GM19372 (cell line): Measurements from ENCODE around the gene CEL.
"Not testable (repeated sequence)": the region's sequence is repeated elsewhere in the genome, so short reads cannot be mapped to it uniquely, and the experiment has no call there.

Source experiments
- ATAC-seq: cut with Tn5 transposase; IDR thresholded peaks from one replicate; pipeline ENCODE4 v1.9.1; 2021; ENCODE audit warnings: mild to moderate bottlenecking, low read depth, moderate library complexity; ENCODE audit not compliant: unreplicated experiment

CEL gene

DNA sequence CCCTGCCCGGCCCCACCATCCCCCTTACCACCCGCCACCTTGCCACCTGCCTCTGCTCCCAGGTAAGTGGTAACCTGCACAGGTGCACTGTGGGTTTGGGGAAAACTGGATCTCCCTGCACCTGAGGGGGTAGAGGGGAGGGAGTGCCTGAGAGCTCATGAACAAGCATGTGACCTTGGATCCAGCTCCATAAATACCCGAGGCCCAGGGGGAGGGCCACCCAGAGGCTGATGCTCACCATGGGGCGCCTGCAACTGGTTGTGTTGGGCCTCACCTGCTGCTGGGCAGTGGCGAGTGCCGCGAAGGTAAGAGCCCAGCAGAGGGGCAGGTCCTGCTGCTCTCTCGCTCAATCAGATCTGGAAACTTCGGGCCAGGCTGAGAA is at the start of gene CEL:
TSS of gene CEL (plus strand) at position 218 of the 382 bp plus-strand sequence. CDS start at position 240, 22 bp downstream.
- ATAC-seq = not testable (repeated sequence)

DNA sequence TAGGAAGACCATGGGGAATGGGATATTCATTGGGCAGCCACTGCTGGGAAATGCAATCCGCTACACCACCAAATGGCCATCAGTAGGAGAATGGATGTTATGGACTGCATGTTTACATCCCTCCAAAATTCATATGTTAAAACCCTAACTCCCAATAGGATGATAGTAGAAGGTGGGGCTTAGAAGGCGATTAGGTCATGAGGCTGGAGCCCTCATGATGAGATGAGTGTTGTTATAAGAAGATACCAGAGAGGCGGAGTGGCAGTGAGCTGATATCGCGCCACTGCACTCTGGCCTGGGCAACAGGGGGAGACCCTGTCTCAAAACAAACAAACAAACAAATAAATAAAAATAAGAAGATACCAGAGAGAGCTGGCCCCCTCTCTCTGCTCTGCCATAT is 47.1 kb upstream of the CEL start:
- ATAC-seq = no peak

DNA sequence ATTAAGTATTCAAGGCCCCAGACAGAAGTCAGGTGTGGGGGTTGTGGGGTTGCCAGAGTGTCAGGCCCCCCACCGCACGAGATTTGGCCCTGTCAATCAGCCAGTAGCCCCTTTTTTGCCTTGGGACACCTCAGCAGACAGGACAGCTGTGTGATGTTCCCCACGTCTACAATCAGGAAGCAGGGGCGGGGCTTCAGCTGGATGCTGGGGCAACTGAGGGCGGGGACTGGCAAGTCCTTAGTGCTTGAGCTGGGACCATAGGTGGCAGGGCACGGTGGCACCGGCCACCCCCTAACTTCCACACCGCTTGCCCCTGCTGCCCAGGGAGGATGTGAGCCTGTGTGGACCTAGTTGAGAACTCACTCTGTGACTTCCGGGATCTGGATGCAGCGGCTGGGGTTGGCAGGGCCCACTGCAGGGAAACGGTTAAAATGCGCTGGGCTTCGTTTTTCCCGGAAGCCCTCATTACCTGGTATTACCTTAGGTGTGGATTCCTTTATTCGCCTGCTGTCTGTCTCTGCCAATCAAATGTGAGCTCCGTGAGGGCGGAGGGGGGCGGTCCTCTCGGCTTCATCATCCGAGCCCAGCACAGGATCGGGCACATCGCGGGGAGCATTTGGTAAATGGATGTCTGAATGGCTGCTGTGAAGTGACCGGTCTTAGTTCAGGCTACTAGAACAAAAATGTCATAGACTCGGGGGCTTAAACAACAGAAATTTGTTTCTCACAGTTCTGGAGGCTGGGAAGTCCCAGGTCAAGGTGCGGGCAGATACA is 38.5 kb upstream of the CEL start:
- no peak for ATAC-seq

DNA sequence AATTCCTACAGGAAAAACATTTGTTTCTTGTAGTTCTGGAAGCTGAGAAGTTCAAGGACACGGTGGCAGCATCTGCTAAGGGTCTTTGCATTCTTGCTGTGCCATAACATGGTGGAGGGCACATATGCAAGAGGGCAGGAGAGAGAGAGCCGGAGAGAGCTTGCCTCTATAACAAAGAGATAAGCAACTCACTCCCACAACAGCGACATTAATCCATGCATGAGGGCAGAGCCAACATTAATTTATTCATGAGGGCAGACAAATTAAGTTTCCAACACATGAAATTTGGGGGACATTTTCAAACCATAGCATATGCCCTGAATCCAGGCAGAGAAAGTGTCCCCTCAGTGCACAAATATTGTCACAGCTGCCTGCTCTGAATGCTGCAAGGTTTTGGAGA is 35.4 kb upstream of the CEL start:
- ATAC-seq = no peak

DNA sequence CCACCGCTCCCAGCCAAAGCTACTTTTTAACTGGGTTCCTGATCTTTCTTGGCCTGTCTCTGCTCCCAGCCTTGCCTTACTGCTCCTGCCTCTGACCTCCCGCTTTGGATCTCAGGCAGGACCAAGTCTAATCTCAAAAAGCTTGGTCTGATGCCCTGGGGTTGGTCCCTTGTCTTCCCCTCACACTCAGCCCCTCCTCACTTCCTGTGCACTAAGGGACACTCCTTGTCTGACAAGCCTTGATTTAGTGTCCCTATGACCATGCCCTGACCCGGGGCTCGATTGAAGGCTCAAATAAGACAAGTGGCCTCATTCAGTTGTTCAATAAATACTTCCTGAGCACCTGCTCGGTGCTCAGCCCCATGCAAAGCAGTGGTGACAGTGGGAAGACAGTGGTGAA is 34.6 kb upstream of the CEL start:
- no peak for ATAC-seq

DNA sequence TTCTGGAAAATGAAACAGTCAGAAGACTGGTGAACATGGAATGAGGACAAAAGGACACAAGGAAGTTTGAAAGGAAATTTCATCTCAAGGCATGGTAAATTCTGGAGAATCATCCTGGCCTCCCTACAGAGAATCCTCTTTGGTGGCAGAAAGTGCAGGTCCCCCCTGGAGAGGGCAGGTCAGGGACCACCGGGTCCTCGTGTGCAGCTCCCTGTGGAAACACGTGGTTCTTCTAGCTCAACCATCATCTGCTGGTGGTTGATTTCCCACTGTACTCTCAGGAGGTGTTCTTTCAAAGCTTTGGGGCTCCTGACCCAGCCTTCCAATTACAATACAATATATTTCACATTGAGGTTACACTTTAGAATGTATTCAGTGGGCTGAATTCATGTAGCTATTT is 33.6 kb upstream of the CEL start:
- ATAC-seq = no peak

DNA sequence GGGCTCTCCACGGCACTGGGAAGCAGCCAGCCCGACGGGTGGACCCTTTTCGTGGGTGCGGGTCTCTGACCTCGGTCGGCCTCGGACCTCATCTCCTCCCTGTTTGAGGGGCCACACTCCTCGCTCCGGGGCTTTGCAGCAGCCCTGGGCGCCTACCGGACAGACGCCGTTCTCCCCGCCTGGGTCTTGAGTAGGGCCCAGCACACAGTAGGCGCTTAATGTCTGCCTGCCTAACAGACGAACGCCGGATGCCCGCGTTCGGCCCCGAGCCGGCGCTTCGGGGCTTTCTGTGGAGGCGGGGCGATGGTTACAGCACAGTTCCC is 31.8 kb upstream of the CEL start:
- no peak for ATAC-seq

DNA sequence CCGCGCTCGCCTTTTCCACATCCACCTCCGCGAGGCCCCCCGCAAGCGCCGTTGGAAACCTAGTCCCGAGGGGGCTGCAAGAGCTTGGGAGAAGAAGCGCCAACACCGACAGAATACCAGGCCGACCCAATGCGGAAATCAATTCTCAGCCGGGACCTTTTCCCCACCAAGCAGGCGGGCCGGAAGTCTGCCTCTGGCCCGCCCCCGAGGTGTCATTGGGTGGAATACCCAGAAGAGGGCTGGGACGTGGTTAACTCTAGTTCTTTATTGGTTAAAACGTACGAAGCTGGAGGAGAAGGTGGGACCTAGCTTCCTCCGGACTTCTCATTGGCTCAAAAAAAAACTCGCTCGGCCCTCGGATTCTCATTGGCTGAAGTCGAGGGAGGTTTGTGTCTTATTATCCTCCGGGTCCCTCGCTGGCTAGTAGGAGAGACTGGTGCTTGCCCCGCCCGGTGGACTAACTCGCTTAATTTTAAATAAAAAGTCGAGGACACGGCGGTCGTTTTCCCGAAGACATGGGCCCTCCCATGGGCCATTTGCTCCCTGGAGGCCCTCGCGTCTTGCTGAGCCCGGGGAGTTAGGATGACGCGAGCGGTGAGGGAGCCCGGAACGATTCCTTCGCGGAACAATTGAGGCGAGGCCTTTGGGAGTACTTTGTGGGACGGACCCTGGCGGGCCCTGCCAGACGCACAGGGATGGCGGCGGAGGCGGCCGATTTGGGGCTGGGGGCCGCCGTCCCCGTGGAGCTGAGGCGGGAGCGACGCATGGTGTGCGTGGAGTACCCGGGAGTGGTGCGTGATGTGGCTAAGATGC is 31.3 kb upstream of the CEL start, which contains the start of gene GTF3C5:
TSS of gene GTF3C5 (plus strand) at position 681 of the 813 bp plus-strand sequence. CDS start at position 696, 15 bp downstream.
- ATAC-seq = peak; percentile 94

DNA sequence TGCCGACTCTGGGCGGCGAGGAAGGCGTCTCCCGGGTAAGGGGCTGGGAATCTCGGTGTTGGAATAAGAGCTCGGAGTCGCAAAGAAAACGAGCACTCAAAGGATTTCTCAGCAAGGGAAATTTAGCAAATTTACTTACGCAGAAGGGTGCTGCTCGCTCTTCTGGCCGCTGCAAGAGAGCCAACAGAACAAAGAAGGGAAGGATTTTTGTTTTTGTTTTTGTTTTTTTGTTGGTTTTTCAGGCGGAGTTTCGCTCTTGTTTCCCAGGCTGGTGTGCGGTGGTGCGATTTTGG is 30.7 kb upstream of the CEL start:
- ATAC-seq = no peak

DNA sequence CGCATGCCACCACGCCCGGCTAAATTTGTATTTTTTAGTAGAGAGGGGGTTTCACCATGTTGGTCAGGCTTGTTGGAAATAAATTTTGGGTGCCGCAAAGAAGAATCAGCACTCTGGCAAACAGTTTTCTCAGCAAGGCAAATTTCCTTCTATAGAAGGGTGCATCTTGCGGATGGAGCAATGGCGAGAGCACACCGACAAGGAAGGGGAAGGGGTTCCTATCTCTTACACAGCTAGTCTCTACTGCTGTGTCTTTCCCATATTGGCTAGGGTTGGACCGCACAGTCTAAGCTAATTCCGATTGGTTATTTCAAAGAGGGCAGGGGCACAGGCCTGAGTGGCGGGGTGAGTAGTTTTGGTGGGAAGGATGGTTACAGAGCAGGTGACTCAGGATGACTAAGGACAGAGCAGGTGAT is 30.3 kb upstream of the CEL start:
- ATAC-seq = no peak

DNA sequence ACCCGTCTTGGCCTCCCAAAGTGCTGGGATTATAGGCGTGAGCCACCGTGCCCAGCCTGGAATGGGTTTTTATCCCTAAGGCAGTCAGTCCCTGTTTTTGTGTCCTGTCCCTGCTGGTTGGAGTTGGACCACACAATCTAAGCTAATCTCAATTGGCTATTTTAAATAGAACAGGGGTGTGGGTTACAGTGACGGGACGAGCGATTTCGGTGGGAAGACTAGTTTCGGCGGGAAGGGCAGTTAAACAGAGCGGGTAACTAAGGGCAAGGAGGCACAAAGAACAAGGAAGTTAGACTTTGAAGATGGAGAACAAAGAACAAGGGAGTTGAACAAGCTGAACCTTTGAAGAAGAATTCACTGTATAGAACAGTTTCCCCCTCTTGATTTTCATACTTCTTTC is 29.6 kb upstream of the CEL start:
- ATAC-seq = no peak

DNA sequence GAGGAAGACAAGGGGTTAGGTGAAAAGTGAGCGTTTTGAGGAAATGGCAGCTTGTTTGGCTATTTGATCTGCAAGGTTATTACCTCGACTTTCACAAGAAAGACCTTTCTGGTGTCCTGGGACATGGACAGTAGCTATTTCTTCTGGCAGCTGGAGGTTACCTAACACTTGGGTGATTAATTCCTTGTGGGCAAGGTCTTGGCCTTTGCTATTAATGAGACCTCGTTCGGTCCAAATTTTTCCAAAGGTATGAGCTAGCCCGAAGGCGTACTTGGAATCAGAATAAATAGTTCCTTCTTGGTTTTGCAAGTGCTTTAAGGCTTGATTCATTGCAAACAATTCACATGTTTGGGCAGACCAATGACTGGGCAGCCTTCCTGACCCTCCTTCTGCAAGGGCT is 26.1 kb upstream of the CEL start:
- no peak for ATAC-seq

DNA sequence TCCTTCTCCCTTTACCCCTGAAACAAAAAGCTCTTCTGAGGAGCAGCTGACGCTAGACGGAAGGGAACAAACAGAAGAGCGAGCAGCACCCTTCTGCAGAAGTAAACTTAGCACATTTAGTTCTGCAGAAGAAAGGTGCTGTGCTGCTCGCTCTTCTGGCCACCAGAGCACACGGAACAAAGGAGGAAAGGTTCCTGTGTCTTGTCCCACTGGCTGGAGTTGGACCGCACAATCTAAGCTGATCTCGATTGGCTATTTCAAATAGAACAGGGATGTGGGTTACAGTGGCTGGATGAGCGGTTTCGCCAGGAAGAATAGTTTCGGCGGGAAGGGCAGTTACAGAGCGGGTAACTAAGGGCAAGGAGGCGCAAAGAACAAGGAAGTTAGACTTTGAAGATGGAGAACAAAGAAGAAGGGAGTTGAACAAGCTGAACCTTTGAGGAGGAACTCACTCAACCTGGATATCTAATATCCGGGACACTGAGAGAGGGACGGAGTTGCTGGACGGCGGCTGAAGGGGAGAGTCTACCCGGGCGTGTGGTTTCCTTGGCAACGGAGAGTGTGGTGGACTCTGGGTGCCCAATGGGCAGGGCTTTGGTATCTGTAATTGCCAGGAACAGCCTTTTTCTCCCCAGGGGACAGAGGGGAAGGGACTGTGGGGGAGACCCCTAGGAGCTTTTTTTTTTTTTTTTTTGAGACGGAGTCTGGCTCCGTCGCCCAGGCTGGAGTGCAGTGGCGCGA is 23.8 kb upstream of the CEL start:
- ATAC-seq = no peak

DNA sequence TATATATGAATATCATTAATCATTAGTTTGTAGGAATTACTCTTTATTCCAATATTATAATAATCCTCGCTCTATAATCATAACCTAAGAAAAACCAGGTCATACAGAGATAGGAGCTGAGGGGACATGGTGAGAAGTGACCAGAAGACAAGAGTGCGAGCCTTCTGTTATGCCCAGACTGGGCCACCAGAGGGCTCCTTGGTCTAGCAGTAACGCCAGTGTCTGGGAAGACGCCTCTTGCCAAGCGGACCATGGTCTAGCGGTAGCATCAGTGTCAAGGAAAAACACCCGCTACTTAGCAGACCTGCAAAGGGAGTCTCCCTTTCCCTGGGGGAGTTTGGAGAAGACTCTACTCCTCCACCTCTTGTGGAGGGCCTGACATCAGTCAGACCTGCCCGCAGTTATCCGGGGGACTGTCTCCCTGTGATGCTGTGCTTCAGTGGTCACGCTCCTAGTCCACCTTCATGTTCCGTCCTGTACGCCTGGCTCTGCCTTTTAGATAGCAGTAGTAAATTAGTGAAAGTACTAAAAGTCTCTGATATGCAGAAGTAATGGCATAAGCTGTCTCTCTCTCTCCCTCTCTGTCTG is 20.8 kb upstream of the CEL start:
- not testable (repeated sequence) for ATAC-seq

DNA sequence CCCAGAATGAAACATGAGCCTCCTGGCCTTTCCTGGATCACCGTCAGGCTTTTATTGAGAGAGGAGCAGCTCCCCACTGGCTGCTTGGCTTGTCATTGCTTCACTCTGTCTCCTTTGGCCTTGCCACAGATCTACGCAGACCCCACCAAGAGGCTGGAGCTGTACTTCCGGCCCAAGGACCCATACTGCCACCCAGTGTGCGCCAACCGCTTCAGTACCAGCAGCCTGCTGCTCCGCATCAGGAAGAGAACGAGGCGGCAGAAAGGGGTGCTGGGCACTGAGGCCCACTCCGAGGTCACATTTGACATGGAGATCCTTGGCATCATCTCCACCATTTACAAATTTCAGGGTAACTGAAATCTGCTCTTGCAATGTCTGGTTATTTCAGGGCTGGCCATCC is 19.8 kb upstream of the CEL start:
- ATAC-seq = no peak

DNA sequence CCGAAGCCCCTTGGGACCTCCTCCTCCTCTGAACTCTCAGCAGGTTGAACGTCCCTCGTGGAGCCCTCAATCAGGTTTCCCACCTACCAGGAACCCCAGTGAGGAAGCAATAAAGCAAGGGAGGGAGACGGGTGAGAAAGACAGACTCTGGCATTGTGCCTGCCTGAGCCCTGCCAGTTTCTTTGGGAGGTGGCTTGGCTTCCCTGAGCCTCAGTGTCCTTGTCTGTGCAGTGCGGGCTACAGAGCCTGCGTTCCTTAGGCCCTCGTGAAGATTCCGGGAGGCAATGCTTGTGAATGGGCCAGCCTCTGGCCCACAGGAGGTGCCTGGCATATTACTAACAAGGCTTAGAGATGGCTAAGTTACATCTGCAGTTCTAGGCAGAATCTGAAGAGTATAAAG is 19.1 kb upstream of the CEL start:
- no peak for ATAC-seq

DNA sequence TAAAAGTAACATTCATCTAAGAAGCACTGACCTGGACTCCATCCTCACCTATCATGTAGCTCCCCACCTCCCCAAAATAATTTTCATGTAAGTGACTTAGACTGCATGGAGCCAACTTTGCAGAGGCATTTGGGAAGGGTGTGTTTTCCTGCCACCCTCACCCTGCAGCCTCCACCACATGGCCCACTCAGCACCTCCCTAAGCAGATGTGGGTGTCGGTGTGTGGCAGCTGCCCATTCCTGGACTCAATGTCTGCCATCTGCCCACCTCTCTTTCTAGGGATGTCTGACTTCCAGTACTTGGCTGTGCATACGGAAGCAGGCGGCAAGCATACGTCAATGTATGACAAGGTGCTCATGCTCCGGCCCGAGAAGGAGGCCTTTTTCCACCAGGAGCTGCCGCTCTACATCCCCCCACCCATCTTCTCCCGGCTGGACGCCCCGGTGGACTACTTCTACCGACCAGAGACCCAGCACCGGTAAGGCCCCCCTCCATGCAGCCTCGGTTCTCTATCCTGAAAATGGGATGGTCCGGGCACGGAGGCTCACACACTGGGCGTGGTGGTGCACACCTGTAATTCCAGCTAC is 18.2 kb upstream of the CEL start:
- ATAC-seq = no peak

DNA sequence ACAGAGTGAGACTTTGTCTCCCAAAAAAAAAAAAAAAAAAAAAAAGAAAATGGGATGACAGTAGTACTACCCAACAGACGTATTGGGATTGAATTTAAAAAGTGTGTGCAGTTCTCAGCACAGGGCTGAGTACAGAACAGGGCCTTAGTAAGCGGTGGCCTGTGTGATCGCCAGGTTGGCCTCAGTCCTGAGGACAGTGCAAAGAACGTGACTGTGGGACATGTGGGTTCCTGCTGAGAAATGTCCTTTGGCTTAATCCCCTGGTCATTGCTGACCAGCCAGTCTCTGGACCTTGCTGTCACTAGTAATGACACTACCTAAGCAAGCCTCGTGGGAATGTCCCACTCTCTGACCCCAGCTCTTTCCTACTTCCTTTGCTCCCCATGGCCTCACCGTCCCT is 17.7 kb upstream of the CEL start:
- no peak for ATAC-seq

DNA sequence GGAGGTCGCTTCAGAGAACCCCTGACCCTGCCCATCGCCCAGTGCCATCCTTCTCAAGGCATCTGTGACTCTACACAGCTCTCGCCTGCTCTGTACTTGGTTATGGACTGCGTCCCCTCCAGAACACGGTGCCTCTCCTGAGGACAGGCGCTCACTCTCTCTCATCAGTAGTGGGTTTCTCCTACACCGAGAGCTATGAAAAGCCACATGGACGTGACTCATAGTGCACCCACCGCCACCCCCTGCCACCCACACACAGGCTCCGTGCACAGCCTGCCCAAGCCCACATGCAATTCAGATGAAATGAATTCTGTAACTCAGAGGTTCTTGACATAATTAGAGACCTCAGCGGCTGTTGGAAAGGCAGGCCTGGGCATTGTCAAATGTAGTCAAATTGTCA is 17.1 kb upstream of the CEL start:
- no peak for ATAC-seq

DNA sequence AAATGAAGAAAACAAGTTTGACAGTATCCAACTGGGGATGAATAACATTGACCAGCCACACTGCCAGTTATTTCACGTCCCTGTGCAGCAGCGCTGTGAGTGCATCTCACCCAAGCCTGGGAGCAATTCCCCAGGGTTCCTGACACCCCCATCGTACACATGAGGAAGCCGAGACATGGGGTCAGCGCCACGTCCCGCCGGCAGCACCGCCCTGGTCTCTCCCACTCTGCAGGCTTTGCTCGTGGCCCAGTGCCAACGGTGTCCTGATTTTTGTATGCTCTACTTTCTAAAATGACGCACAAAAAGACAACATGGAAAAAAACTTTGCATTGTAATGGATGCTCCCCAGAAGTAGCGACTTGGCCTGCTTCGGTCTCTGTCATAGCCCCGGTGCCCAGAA is 16.6 kb upstream of the CEL start:
- ATAC-seq = no peak
